Measurements from ENCODE around the gene ELL2. TPM values are rescaled to one million over a fixed set of nuclear protein-coding genes. Genes with fewer than 3 reads are reported as not detected.

Gene ELL2
- total and polyA plus RNA-seq, 9 of the 15 experiments (the other 6 are each of a cell fraction or from before 2014, with no cell fraction given): 4.3 to 18.3 (median 14.5) TPM

DNA sequence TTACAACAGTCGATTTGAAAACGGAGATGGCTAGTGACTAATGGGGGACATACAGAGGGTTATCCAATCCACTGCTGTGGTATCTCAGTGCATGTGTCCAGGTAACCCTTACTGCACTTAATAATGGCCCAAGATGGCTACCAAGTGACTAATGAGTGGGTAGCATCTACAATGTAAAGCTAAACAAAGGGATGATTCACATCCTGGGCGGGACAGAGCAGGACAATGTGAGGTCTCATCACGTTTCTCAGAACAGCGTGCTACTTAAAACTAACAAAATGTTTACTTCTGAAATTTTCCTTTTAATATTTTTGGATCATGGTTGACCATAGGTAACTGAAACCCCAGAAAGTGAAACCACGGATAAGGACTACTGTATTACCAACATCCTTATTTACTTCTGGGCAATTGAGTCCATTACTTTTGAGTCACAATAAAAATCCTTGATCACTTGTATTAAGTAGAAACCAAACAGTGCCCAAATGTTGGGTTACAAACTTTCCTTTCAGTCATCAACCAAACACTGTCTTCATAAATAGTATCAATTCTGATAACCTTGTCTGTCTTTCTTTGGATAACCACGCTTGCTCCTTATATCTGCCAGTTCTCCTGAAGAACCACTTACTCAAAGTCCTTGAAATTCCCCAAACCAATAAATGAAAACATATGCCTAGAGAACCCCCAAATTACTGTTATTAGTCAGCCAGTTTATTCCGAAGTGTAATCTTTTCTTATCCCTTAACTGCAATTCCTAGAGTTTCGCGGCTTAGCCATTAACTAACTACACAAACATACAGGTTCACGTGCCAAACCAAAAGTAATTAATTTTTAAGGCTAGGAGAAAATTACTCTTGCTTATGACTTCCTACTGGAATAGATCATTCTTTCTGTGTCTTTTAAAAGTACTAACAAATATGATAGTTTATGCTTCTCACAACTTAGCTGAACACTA, 59.7 kb downstream of the ELL2 start (continued):
- TF ChIP-seq ZBTB8A (IDR thresholded peaks at IDR 0.05; ENCODE audit: partially characterized antibody) (no peak), KAT8 (IDR thresholded peaks at IDR 0.05; ENCODE audit: low read depth) (no peak), RB1 (IDR thresholded peaks at IDR 0.05; ENCODE audit: low read depth) (no peak)
- TF ChIP-seq, protein P1, sequence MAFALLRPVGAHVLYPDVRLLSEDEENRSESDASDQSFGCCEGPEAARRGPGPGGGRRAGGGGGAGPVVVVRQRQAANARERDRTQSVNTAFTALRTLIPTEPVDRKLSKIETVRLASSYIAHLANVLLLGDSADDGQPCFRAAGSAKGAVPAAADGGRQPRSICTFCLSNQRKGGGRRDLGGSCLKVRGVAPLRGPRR (CRISPR knock-in tag; IDR thresholded peaks at IDR 0.05): no peak

DNA sequence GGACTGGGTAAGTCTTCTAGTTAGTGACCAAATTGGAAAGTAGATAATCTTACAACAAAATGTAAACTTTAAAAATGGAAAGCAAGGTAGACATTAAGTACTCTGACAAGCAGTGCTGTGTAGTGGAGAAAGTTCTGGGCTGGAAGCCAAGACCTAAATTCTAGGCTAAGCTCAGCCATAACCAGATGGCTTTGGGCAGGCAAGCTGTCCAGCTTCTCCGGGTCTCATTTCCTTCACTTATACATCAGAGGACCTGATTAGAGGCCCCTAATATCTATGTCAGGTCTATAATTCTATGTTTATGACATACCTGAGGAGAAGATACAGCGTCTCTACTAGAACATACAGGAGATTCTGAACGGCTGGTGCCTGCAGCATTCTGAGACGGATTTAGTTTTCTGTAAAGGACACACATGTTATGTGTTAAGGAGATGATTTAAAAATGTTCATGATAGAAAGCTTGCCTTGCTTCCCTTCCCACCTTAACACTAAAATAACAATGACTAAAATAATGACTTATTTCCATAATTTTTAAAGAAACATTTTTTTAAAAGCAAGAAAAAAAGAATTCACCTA, 61.2 kb downstream of the ELL2 start:
- Histone ChIP-seq H3K27me3 (ENCODE audit: control insufficient read depth in 2 of 2, insufficient read depth in 2 of 2, low read length in 2 of 2) (no peaks in the 10 kb centered on the region), H3K9ac (ENCODE audit: insufficient read depth in 1 of 2, low read depth in 2 of 2, low read length in 2 of 2) (no peak overlapping the region)
- CTCF ChIA-PET (ENCODE audit: low intra/inter-chr PET ratio): no interaction called here
- TF ChIP-seq, protein P2, sequence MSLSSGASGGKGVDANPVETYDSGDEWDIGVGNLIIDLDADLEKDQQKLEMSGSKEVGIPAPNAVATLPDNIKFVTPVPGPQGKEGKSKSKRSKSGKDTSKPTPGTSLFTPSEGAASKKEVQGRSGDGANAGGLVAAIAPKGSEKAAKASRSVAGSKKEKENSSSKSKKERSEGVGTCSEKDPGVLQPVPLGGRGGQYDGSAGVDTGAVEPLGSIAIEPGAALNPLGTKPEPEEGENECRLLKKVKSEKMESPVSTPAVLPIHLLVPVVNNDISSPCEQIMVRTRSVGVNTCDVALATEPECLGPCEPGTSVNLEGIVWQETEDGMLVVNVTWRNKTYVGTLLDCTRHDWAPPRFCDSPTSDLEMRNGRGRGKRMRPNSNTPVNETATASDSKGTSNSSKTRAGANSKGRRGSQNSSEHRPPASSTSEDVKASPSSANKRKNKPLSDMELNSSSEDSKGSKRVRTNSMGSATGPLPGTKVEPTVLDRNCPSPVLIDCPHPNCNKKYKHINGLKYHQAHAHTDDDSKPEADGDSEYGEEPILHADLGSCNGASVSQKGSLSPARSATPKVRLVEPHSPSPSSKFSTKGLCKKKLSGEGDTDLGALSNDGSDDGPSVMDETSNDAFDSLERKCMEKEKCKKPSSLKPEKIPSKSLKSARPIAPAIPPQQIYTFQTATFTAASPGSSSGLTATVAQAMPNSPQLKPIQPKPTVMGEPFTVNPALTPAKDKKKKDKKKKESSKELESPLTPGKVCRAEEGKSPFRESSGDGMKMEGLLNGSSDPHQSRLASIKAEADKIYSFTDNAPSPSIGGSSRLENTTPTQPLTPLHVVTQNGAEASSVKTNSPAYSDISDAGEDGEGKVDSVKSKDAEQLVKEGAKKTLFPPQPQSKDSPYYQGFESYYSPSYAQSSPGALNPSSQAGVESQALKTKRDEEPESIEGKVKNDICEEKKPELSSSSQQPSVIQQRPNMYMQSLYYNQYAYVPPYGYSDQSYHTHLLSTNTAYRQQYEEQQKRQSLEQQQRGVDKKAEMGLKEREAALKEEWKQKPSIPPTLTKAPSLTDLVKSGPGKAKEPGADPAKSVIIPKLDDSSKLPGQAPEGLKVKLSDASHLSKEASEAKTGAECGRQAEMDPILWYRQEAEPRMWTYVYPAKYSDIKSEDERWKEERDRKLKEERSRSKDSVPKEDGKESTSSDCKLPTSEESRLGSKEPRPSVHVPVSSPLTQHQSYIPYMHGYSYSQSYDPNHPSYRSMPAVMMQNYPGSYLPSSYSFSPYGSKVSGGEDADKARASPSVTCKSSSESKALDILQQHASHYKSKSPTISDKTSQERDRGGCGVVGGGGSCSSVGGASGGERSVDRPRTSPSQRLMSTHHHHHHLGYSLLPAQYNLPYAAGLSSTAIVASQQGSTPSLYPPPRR (CRISPR knock-in tag; IDR thresholded peaks at IDR 0.05; ENCODE audit: borderline replicate concordance): no peak
- TF ChIP-seq POLR3A (IDR thresholded peaks at IDR 0.05; ENCODE audit: borderline replicate concordance, extremely low read depth, insufficient read depth, insufficient read length) (no peak), YBX1 (IDR thresholded peaks at IDR 0.05) (no peak), CREM (IDR thresholded peaks at IDR 0.05; ENCODE audit: low read depth) (no peak), NR2C2 (CRISPR knock-in tag; IDR thresholded peaks at IDR 0.05) (no peak), NR2C2 (tag; IDR thresholded peaks at IDR 0.05) (no peak), EWSR1 (IDR thresholded peaks at IDR 0.05; ENCODE audit: borderline replicate concordance, low read depth, partially characterized antibody) (no peak), NELFE (IDR thresholded peaks at IDR 0.05; ENCODE audit: insufficient read depth, insufficient read length) (no peak)
- TF ChIP-seq, protein P3, sequence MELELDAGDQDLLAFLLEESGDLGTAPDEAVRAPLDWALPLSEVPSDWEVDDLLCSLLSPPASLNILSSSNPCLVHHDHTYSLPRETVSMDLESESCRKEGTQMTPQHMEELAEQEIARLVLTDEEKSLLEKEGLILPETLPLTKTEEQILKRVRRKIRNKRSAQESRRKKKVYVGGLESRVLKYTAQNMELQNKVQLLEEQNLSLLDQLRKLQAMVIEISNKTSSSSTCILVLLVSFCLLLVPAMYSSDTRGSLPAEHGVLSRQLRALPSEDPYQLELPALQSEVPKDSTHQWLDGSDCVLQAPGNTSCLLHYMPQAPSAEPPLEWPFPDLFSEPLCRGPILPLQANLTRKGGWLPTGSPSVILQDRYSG (tag; conservative IDR thresholded peaks at IDR 0.05; ENCODE audit: low read depth): no peak

More for the DNA sequence above, 61.2 kb downstream of the ELL2 start:
- Histone ChIP-seq H3K36me3 (ENCODE audit: control insufficient read depth, insufficient read depth, low read length) (peaks cover 20% of the 10 kb centered on the region), H3K4me2 (ENCODE audit: insufficient read depth, low read length) (no peak overlapping the region), H3K4me1 (replicated peaks in 1 of 2; ENCODE audit: control insufficient read depth in 2 of 2, insufficient read depth in 2 of 2, low read length in 2 of 2) (no peaks in the 10 kb centered on the region; a peak in 1 of 5 replicates), H3K79me2 (ENCODE audit: control insufficient read depth, insufficient read depth, low read length) (no peaks in the 10 kb centered on the region), H2AFZ (ENCODE audit: low read depth, low read length) (no peak overlapping the region), H4K20me1 (replicated peaks; ENCODE audit: control insufficient read depth, insufficient read depth, low read length) (no peaks in the 10 kb centered on the region), H3K9me3 (replicated peaks; ENCODE audit: control insufficient read depth, insufficient read depth, low read depth, low read length) (no peaks in the 10 kb centered on the region), H3K4me3 (no peak overlapping the region), H3K27ac (ENCODE audit: extremely low read depth, low read depth, low read length) (no peak overlapping the region), H3K9me1 (ENCODE audit: control insufficient read depth, insufficient read depth, low read length) (no peaks in the 10 kb centered on the region)
- peak; percentile 68 for ATAC-seq
- 74% methylated on average over 4 of the region's 4 CpGs for WGBS (ENCODE audit: insufficient coverage, low coverage, missing lambda C conversion rate)
- intact Hi-C loops (cut with micrococcal nuclease): no loop called here
- in situ Hi-C loops (cut with MboI): no loop called here
- no TSS peak for BruUV-seq (replicated peaks)
- no peak for DNase-seq (ENCODE audit: extremely low read depth in 1 of 4, low spot score in 3 of 4)
- POLR2A ChIA-PET: interaction anchor here (0.5 to 1.4 kb wide), 3 partner anchors 10 to 354 kb away, joined by 3 to 4 read pairs (median 3); no protein-coding TSS in a partner anchor
- no peak for FAIRE-seq

Measured in K562 (cell line).